ENCODE results near the gene GFRA1. TPM values are rescaled to one million over a fixed set of nuclear protein-coding genes. Genes with fewer than 3 reads are reported as not detected.

Gene GFRA1
- total RNA-seq, 1 experiment from 2014 or later: 0.30 TPM

GRCh38 chr10:116082206-116082605, 190.8 kb downstream of the GFRA1 start:
- ChIA-PET RAD21 (ENCODE audit: low non-redundant PET in 1 of 2, low total read pairs in 2 of 2, uncharacterized antibody in 2 of 2, unreplicated experiment in 2 of 2) (no interaction called here), CTCF (no interaction called here), POLR2A (no interaction called here)
- intact Hi-C loops (cut with micrococcal nuclease): no loop called here
- DNase-seq (ENCODE audit: low read depth, low spot score) (no peak), ATAC-seq (no peak)
- Histone ChIP-seq H3K9ac (ENCODE audit: low read length) (no peak overlapping the region), H3K9me2 (ENCODE audit: insufficient read depth) (no peaks in the 10 kb centered on the region), H3K4me2 (ENCODE audit: low read length) (no peak overlapping the region), H3K4me3 (replicated peaks in 1 of 2; ENCODE audit: low read depth in 1 of 2, low read length in 2 of 2) (no peak overlapping the region), H3K27me3 (ENCODE audit: insufficient read depth, low read length) (peaks cover 60% of the 10 kb centered on the region), H3K4me1 (ENCODE audit: control insufficient read depth in 1 of 2, insufficient read depth in 2 of 2, low read length in 2 of 2) (peaks cover 0 to 5% of the 10 kb centered on the region in 2 experiments; a peak in 2 of 4 replicates), H2AFZ (ENCODE audit: low read depth, low read length, poor library complexity, severe bottlenecking) (no peak overlapping the region), H3K79me2 (ENCODE audit: insufficient read depth, low read length) (no peaks in the 10 kb centered on the region), H3K9me3 (ENCODE audit: control insufficient read depth in 1 of 2, insufficient read depth in 1 of 2, low read depth in 1 of 2, low read length in 2 of 2) (no peaks in the 10 kb centered on the region), H3K27ac (ENCODE audit: low read depth, low read length) (no peak overlapping the region), H4K20me1 (ENCODE audit: insufficient read depth) (no peaks in the 10 kb centered on the region), H3K36me3 (ENCODE audit: control insufficient read depth in 1 of 2, insufficient read depth in 2 of 2, low read length in 2 of 2) (no peaks in the 10 kb centered on the region)
- BruUV-seq (replicated peaks): no TSS peak
- TF ChIP-seq ELF1 (IDR thresholded peaks at IDR 0.05; ENCODE audit: borderline replicate concordance, low read depth) (no peak), SP1 (IDR thresholded peaks at IDR 0.05; ENCODE audit: low read depth) (no peak), TCF7L2 (IDR thresholded peaks at IDR 0.05; ENCODE audit: borderline replicate concordance, extremely low read depth, insufficient read depth, insufficient read length) (no peak), ZFX (IDR thresholded peaks at IDR 0.05) (no peak), ZNF274 (IDR thresholded peaks at IDR 0.05; ENCODE audit: low read depth, low read length) (no peak), FOSL1 (IDR thresholded peaks at IDR 0.05; ENCODE audit: low read depth) (no peak), SIN3A (IDR thresholded peaks at IDR 0.05; ENCODE audit: low read depth) (no peak), EZH2 (IDR thresholded peaks at IDR 0.05) (no peak), EGR1 (IDR thresholded peaks at IDR 0.05; ENCODE audit: low read depth) (no peak), CEBPB (IDR thresholded peaks at IDR 0.05; ENCODE audit: low read depth) (no peak)
- TF ChIP-seq, protein P1, sequence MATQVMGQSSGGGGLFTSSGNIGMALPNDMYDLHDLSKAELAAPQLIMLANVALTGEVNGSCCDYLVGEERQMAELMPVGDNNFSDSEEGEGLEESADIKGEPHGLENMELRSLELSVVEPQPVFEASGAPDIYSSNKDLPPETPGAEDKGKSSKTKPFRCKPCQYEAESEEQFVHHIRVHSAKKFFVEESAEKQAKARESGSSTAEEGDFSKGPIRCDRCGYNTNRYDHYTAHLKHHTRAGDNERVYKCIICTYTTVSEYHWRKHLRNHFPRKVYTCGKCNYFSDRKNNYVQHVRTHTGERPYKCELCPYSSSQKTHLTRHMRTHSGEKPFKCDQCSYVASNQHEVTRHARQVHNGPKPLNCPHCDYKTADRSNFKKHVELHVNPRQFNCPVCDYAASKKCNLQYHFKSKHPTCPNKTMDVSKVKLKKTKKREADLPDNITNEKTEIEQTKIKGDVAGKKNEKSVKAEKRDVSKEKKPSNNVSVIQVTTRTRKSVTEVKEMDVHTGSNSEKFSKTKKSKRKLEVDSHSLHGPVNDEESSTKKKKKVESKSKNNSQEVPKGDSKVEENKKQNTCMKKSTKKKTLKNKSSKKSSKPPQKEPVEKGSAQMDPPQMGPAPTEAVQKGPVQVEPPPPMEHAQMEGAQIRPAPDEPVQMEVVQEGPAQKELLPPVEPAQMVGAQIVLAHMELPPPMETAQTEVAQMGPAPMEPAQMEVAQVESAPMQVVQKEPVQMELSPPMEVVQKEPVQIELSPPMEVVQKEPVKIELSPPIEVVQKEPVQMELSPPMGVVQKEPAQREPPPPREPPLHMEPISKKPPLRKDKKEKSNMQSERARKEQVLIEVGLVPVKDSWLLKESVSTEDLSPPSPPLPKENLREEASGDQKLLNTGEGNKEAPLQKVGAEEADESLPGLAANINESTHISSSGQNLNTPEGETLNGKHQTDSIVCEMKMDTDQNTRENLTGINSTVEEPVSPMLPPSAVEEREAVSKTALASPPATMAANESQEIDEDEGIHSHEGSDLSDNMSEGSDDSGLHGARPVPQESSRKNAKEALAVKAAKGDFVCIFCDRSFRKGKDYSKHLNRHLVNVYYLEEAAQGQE (IDR thresholded peaks at IDR 0.05; ENCODE audit: low read depth): no peak
- TF ChIP-seq, protein P2, sequence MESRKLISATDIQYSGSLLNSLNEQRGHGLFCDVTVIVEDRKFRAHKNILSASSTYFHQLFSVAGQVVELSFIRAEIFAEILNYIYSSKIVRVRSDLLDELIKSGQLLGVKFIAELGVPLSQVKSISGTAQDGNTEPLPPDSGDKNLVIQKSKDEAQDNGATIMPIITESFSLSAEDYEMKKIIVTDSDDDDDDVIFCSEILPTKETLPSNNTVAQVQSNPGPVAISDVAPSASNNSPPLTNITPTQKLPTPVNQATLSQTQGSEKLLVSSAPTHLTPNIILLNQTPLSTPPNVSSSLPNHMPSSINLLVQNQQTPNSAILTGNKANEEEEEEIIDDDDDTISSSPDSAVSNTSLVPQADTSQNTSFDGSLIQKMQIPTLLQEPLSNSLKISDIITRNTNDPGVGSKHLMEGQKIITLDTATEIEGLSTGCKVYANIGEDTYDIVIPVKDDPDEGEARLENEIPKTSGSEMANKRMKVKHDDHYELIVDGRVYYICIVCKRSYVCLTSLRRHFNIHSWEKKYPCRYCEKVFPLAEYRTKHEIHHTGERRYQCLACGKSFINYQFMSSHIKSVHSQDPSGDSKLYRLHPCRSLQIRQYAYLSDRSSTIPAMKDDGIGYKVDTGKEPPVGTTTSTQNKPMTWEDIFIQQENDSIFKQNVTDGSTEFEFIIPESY (IDR thresholded peaks at IDR 0.05; ENCODE audit: extremely low read depth, insufficient replicate concordance, low read length): no peak
